ENCODE measurements around the gene PRR16. TPM values are rescaled to one million over a fixed set of nuclear protein-coding genes. Genes with fewer than 3 reads are reported as not detected.

PRR16 gene
- total RNA-seq, 1 experiment from 2014 or later: not detected

- CTCF ChIA-PET: no interaction called here
These were observed 63.2 kb downstream of the PRR16 start for GRCh38 chr5:120527251-120527650.

GRCh38 chr5:120528609-120529008 lies 64.5 kb downstream of the PRR16 start:
- H3K4me3 ChIP-seq (ENCODE audit: low read depth in 2 of 2, low read length in 2 of 2): no peak overlapping the region
- no peaks in the 10 kb centered on the region for H3K36me3 ChIP-seq (ENCODE audit: control insufficient read depth, insufficient read depth, low read length)
- ChIA-PET POLR2A (no interaction called here), CTCF (no interaction called here)
- BruUV-seq (replicated peaks): no TSS peak
- TF ChIP-seq CTCF (IDR thresholded peaks at IDR 0.05) (no peak), REST (IDR thresholded peaks at IDR 0.05; ENCODE audit: insufficient read depth in 1 of 2, low read depth in 2 of 2, low read length in 1 of 2) (no peak)
- intact Hi-C loops (cut with micrococcal nuclease; ENCODE audit: unreplicated experiment) (no loop called here), in situ Hi-C loops (cut with HindIII; ENCODE audit: low pct_unique_long_range_greater_than_20kb, low sequenced_read_pairs) (no loop called here)
- ATAC-seq: no peak
- no peaks in the 10 kb centered on the region for H3K4me1 ChIP-seq (ENCODE audit: control insufficient read depth, insufficient read depth, low read length)
- H3K27ac ChIP-seq (ENCODE audit: low read length): no peak overlapping the region
- no peaks in the 10 kb centered on the region for H3K9me3 ChIP-seq (ENCODE audit: control insufficient read depth, insufficient read depth, low read depth, low read length)
- H3K27me3 ChIP-seq (ENCODE audit: control insufficient read depth, insufficient read depth, low read length): no peaks in the 10 kb centered on the region
- no peak for DNase-seq (ENCODE audit: low read depth, low spot score)

More at GRCh38 chr5:120527251-120527650, 63.2 kb downstream of the PRR16 start:
- no peaks in the 10 kb centered on the region for H3K9me3 ChIP-seq (ENCODE audit: control insufficient read depth, insufficient read depth, low read depth, low read length)
- ATAC-seq (no peak), DNase-seq (ENCODE audit: low read depth, low spot score) (no peak)
- TF ChIP-seq REST (IDR thresholded peaks at IDR 0.05; ENCODE audit: insufficient read depth in 1 of 2, low read depth in 2 of 2, low read length in 1 of 2) (no peak), CTCF (IDR thresholded peaks at IDR 0.05) (no peak), POLR2AphosphoS5 (IDR thresholded peaks at IDR 0.05; ENCODE audit: low read depth, low read length) (no peak), SIN3A (IDR thresholded peaks at IDR 0.05; ENCODE audit: borderline replicate concordance, insufficient read depth, low read depth, low read length) (no peak), TCF7L2 (IDR thresholded peaks at IDR 0.05; ENCODE audit: low read depth, low read length) (no peak)
- H3K4me1 ChIP-seq (ENCODE audit: control insufficient read depth, insufficient read depth, low read length): no peaks in the 10 kb centered on the region
- H3K27me3 ChIP-seq (ENCODE audit: control insufficient read depth, insufficient read depth, low read length): no peaks in the 10 kb centered on the region
- intact Hi-C loops (cut with micrococcal nuclease; ENCODE audit: unreplicated experiment) (no loop called here), in situ Hi-C loops (cut with HindIII; ENCODE audit: low pct_unique_long_range_greater_than_20kb, low sequenced_read_pairs) (no loop called here)
- no peaks in the 10 kb centered on the region for H3K36me3 ChIP-seq (ENCODE audit: control insufficient read depth, insufficient read depth, low read length)
- no TSS peak for BruUV-seq (replicated peaks)
- H3K27ac ChIP-seq (ENCODE audit: low read length): no peak overlapping the region
- no peak overlapping the region for H3K4me3 ChIP-seq (ENCODE audit: low read depth in 2 of 2, low read length in 2 of 2)
- POLR2A ChIA-PET: no interaction called here

All from Panc1 (cell line).